ENCODE results near the gene ZNHIT3.

DNA sequence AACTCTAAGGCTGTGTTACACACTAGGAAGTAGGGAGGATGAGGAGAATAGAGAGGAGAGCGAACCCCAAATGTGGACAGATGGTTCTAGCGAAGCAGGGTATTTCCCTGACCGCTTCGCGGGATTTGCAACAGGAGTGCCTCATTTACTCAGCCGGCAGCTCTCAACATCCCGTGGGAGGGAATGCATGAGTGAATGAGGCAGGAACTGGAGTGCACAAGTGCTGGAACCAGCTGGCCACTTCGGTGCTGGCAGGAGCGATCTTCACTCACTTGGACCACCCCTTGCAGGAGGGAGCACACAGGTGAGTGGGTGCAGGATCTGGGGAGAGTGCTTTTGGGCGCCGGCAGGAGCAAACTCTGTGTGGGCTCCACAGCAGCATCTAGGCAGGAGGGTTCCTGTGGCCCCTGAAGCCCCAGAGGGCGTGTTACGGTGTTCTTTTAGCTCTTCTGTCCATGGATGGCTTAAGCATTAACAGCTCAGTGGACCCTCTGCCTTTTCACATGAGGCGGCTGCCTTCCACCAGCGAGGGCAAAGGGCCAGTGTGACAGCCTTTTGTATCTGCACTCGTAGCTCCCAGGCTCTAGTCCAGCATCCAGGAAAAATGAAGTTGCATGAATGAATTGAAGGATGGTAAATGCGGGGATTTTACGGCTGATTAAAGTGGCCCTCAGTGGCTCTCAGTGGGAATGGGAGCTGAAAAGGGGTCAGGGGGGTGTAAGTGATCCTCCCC is 17.4 kb upstream of the ZNHIT3 start:
- TF ChIP-seq, protein P1, sequence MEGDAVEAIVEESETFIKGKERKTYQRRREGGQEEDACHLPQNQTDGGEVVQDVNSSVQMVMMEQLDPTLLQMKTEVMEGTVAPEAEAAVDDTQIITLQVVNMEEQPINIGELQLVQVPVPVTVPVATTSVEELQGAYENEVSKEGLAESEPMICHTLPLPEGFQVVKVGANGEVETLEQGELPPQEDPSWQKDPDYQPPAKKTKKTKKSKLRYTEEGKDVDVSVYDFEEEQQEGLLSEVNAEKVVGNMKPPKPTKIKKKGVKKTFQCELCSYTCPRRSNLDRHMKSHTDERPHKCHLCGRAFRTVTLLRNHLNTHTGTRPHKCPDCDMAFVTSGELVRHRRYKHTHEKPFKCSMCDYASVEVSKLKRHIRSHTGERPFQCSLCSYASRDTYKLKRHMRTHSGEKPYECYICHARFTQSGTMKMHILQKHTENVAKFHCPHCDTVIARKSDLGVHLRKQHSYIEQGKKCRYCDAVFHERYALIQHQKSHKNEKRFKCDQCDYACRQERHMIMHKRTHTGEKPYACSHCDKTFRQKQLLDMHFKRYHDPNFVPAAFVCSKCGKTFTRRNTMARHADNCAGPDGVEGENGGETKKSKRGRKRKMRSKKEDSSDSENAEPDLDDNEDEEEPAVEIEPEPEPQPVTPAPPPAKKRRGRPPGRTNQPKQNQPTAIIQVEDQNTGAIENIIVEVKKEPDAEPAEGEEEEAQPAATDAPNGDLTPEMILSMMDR (IDR thresholded peaks at IDR 0.05) = no peak
- no peak for TF ChIP-seq EZH2 (IDR thresholded peaks at IDR 0.05)
- TF ChIP-seq EZH2phosphoT487 (IDR thresholded peaks at IDR 0.05) = no peak

All from neural progenitor cell (in vitro differentiated cells).